NCI-H524 (cell line): ENCODE data around the gene CCL17.
"Not testable (repeated sequence)": the region's sequence is repeated elsewhere in the genome, so short reads cannot be mapped to it uniquely, and the experiment has no call there.

ENCODE experiments used
- DNase-seq, 2 experiments: peaks; one replicate each; lab custom pipeline; 2025; lab: John Stamatoyannopoulos, UW

The CCL17 gene

GRCh38 chr16:57432505-57432904 lies 27.9 kb downstream of the CCL17 start:
- no peak for DNase-seq

- DNase-seq = no peak
Measured at GRCh38 chr16:57432989-57433388, 28.4 kb downstream of the CCL17 start.

GRCh38 chr16:57434003-57434402 lies 29.4 kb downstream of the CCL17 start:
- DNase-seq = no peak

- DNase-seq = no peak
Measured at GRCh38 chr16:57435838-57436237, 31.3 kb downstream of the CCL17 start.

- not testable (repeated sequence) for DNase-seq
Measured at GRCh38 chr16:57439947-57440346, 35.4 kb downstream of the CCL17 start.

GRCh38 chr16:57440551-57440950 lies 36.0 kb downstream of the CCL17 start:
- DNase-seq = not testable (repeated sequence)

- no peak for DNase-seq
Measured at GRCh38 chr16:57444711-57445110, 40.1 kb downstream of the CCL17 start.

GRCh38 chr16:57445510-57445909 lies 40.9 kb downstream of the CCL17 start:
- DNase-seq = no peak

GRCh38 chr16:57446531-57447185 lies 42.1 kb downstream of the CCL17 start:
- peak in 1 of 2 experiments; percentile 37 for DNase-seq

GRCh38 chr16:57447186-57447962 lies 42.8 kb downstream of the CCL17 start, which contains the start of the genes CIAPIN1 and COQ9:
Gene CIAPIN1, minus strand, starts transcription at chr16:57447385. Its CDS starts 6,457 bp downstream, at chr16:57440928.
Gene COQ9, plus strand, starts transcription at chr16:57447479. Its CDS starts 27 bp downstream, at chr16:57447506.
- peak; percentile 88 to 96 for DNase-seq

GRCh38 chr16:57452021-57452420 lies 47.5 kb downstream of the CCL17 start:
- no peak for DNase-seq

GRCh38 chr16:57462209-57462977 lies 57.8 kb downstream of the CCL17 start, which contains the start of gene POLR2C:
Gene POLR2C, plus strand, starts transcription at chr16:57462679. Its CDS starts 46 bp downstream, at chr16:57462725.
- peak; percentile 69 to 84 for DNase-seq

- DNase-seq = no peak
Measured at GRCh38 chr16:57462978-57463362, 58.4 kb downstream of the CCL17 start.

- no peak for DNase-seq
Measured at GRCh38 chr16:57464523-57464922, 60.0 kb downstream of the CCL17 start.
